Skin epidermis (tissue), 12 donors: Measurements from ENCODE around the gene RBM14.
"Not testable (repeated sequence)": the region's sequence is repeated elsewhere in the genome, so short reads cannot be mapped to it uniquely, and the experiment has no call there.

Experiments used
- H3K27ac ChIP-seq, 21 experiments: fragments of 200-600 bp; sonication (generic) in 11 of 21; one replicate each; pipeline ENCODE4 v1.5.0; 2020; ENCODE audit warnings: mild to moderate bottlenecking in 3 of 21, inconsistent platforms in 2 of 21, moderate library complexity in 2 of 21
- H3K4me3 ChIP-seq, 7 experiments: fragments of 200-600 bp; sonication (generic) in 2 of 7; one replicate each; pipeline ENCODE4 v1.5.0; 2020; ENCODE audit warnings: inconsistent platforms in 2 of 7, mild to moderate bottlenecking in 2 of 7, moderate library complexity in 1 of 7

RBM14 gene

GRCh38 chr11:66616379-66617154, at the start of gene RBM14:
TSS of gene RBM14 (plus strand) at chr11:66616630. CDS start at chr11:66616721, 91 bp downstream.
- H3K4me3 ChIP-seq: peak within 1 kb of the TSS; percentile 70 to 96 (median 91)
- H3K27ac ChIP-seq: peak within 1 kb of the TSS; percentile 77 to 98 (median 93)

GRCh38 chr11:66567787-66568123, 48.7 kb upstream of the RBM14 start:
- peak overlapping the region; percentile 44 to 69 (median 58) for H3K4me3 ChIP-seq
- H3K27ac ChIP-seq: peak overlapping the region in 10 of 21 experiments; percentile 1 to 78 (median 42)

- peak within 1 kb of the TSS; percentile 44 to 69 (median 58) for H3K4me3 ChIP-seq
- peak within 1 kb of the TSS in 14 of 21 experiments; percentile 1 to 78 (median 42) for H3K27ac ChIP-seq
These were observed 48.1 kb upstream of the RBM14 start, which contains the start of gene CTSF for GRCh38 chr11:66568124-66568916. TSS of gene CTSF (minus strand) at chr11:66568606. CDS start at chr11:66568486, 120 bp downstream.

- no peak overlapping the region for H3K27ac ChIP-seq
- no peak overlapping the region for H3K4me3 ChIP-seq
These were observed 47.4 kb upstream of the RBM14 start for GRCh38 chr11:66569076-66569475.

GRCh38 chr11:66570079-66570849, 46.2 kb upstream of the RBM14 start:
- no peak overlapping the region for H3K27ac ChIP-seq
- no peak overlapping the region for H3K4me3 ChIP-seq

GRCh38 chr11:66570850-66571180, 45.6 kb upstream of the RBM14 start:
- Histone ChIP-seq H3K27ac (no peak overlapping the region), H3K4me3 (no peak overlapping the region)

- Histone ChIP-seq H3K4me3 (no peak overlapping the region), H3K27ac (no peak overlapping the region)
These were observed 37.3 kb upstream of the RBM14 start for GRCh38 chr11:66579017-66579606.

- H3K4me3 ChIP-seq: no peak overlapping the region
- H3K27ac ChIP-seq: no peak overlapping the region
These were observed 35.6 kb upstream of the RBM14 start for GRCh38 chr11:66580803-66581202.

GRCh38 chr11:66581261-66581660, 35.2 kb upstream of the RBM14 start:
- Histone ChIP-seq H3K4me3 (no peak overlapping the region), H3K27ac (no peak overlapping the region)

GRCh38 chr11:66582565-66583147, 33.8 kb upstream of the RBM14 start:
- not testable (repeated sequence) for H3K27ac ChIP-seq, H3K4me3 ChIP-seq

GRCh38 chr11:66585447-66585846, 31.0 kb upstream of the RBM14 start:
- H3K27ac ChIP-seq: not testable (repeated sequence)

GRCh38 chr11:66586136-66586535, 30.3 kb upstream of the RBM14 start:
- Histone ChIP-seq H3K27ac (no peak overlapping the region), H3K4me3 (no peak overlapping the region)

More at GRCh38 chr11:66585447-66585846, 31.0 kb upstream of the RBM14 start:
- H3K4me3 ChIP-seq: not testable (repeated sequence)

- H3K27ac ChIP-seq, H3K4me3 ChIP-seq: not testable (repeated sequence)
These were observed 27.1 kb upstream of the RBM14 start for GRCh38 chr11:66589315-66589714.

GRCh38 chr11:66589996-66590675, 26.3 kb upstream of the RBM14 start:
- Histone ChIP-seq H3K4me3 (no peak overlapping the region), H3K27ac (no peak overlapping the region)

- H3K27ac ChIP-seq: no peak overlapping the region
- H3K4me3 ChIP-seq: no peak overlapping the region
These were observed 25.3 kb upstream of the RBM14 start for GRCh38 chr11:66591175-66591574.

GRCh38 chr11:66592457-66593302, 23.8 kb upstream of the RBM14 start, which contains the start of the genes CCDC87 and CCS:
TSS of gene CCDC87 (minus strand) at chr11:66593063. CDS start at chr11:66593015, 48 bp downstream.
TSS of gene CCS (plus strand) at chr11:66593185. CDS start at chr11:66593262, 77 bp downstream.
- Histone ChIP-seq H3K27ac (peak within 1 kb of the TSS in 20 of 21 experiments; percentile 21 to 92 (median 83)), H3K4me3 (peak within 1 kb of the TSS; percentile 44 to 71 (median 55))

GRCh38 chr11:66593303-66593635, 23.2 kb upstream of the RBM14 start:
- peak overlapping the region in 20 of 21 experiments; percentile 21 to 92 (median 83) for H3K27ac ChIP-seq
- H3K4me3 ChIP-seq: peak overlapping the region; percentile 44 to 71 (median 55)

GRCh38 chr11:66593650-66594049, 22.8 kb upstream of the RBM14 start:
- peak overlapping the region in 18 of 21 experiments; percentile 77 to 92 (median 84) for H3K27ac ChIP-seq
- peak overlapping the region; percentile 44 to 71 (median 55) for H3K4me3 ChIP-seq
